SHP77 treated with DMSO at 0.1 percent for 48 hours (cell line): ENCODE data around the gene LCN2.
A peak's percentile ranks its signal among the peaks of the same experiment; 100 is the strongest.
"Not testable (repeated sequence)": the region's sequence is repeated elsewhere in the genome, so short reads cannot be mapped to it uniquely, and the experiment has no call there.

Experiments used
- DNase-seq: peaks from one replicate; lab custom pipeline; 2025; lab: John Stamatoyannopoulos, UW

The LCN2 gene

DNA sequence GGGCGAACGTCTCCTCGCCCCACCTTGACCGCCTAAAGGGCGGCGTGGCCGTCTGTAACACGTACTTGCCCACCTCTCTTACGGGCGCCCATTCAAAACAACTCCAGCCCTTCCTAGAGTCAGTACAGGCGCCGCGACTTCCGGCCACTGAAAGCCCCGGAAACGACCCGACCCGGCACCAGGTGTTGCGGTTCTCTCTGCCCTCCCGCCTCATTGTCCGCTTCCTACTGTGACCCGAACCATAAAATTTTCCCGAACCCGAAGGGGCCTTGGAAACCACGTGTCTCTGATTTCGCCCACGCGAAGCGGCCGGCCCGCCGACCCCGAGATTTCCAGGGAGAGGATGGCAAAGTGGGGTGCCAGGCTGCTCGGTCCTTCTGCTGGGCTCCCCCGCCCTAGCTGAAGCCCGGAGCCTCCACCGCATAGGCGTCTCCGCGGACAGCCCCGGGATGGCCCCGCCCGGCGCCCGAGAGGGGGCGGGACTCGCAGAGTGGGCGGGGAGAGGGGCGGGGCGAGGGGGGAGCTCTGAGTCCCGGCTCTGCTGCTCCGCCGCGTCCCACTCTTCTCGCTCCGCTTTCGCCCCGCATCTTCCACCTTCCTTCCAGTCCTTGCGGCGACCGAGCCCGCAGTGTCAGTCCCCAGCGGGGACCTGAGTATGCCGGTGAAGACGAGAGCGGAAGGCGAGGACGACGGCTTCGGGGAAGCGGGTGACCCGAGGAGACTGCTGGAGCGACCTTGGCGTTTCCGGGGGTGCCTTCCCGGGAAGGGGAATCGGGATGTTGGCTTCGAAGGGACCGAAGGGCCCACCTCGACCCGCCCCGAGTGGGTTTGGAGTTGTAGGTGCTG lies 21.0 kb upstream of the LCN2 start:
- peak; percentile 86 for DNase-seq

DNA sequence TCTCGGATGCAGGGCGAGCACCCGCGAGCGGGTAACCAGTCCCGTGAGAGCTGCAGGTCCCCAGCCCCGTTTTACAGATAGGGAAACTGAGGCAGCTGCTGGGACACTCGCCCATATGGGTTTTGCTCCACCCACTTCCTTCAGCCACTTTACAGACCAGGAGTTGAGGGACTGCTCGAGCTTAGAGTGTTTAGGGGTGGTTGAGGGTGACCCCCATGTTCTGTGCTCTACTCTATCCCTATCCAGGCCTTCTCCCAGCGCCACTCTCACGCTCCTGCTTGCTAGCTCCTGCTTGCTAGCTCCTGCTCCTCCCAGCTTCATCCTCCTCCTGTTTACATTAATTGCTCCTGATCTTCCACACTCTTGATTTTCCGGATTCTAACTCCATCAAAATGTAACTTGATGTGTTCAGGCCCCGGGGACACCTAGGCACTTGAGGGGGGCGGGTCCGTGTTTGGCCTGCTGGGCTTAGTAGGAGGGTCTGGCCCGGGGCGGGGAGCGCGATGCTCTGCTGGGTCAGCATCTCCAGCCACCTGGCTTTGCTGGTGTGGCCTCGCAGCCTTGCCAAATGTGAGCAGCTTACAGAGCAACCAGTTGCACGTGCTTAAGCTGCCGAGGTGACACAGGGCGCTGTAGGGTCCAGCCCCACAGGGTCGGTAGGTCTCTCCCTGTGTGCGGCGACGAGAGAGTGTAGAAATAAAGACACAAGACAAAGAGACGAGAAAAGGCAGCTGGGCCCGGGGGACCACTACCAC lies 20.2 kb upstream of the LCN2 start:
- no peak for DNase-seq

DNA sequence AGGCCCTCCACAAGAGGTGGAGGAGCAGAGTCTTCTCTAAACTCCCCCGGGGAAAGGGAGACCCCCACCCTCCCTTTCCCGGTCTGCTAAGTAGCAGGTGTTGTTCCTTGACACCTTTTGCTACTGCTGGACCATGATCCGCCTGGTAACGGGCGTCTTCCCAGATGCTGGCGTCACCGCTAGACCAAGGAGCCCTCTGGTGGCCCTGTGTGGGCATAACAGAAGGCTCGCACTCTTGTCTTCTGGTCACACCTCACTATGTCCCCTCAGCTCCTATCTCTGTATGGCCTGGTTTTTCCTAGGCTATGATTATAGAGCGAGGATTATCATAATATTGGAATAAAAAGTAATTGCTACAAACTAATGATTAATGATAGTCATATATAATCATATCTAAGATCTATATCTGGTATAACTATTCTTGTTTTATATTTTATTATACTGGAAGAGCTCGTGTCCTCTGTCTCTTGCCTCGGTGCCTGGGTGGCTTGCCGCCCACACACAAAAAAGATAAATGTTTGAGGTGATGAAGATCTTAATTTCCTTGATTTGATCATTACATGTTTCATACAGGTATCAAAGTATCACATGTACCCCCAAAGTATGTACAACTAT lies 19.2 kb upstream of the LCN2 start:
- DNase-seq, result not testable (repeated sequence)

DNA sequence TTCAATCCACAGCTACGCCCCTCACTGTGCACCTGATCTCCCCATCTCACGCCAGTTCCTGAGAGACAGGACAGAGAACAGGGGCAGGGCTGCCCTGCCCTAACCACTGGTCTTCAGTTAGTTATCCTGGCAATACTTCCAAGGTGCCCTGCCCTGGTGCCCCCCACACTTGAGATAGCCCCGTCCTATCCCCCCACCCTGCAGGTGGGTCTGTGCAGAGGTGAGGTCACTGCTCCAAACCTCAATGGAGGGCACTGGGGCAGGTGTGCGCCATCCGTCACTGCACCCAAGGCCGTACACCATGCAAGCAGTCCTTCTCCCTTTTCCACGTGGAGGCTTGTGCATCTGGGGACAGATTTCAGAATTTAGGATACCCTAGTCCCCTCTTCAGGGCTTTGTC lies 18.6 kb upstream of the LCN2 start:
- not testable (repeated sequence) for DNase-seq

DNA sequence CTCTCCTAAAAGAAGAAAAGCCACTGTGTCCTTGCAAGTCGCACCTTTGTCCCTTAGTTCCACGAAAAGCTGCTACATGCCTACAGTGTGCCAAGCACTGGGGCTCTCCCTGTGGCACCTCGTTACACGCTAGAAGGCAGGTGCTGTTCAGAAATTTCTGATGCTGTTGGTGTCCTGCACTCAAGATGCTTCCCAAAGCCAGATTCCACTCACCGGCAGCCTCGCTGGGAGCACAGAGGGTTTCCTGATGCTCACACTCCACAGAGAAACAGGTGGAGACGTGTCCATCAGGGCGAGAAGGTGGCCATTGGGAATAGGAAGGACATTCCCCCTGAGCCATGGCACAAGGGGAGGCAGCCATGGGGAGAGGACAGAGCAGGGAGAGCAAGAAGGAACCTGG lies 17.9 kb upstream of the LCN2 start:
- DNase-seq, result not testable (repeated sequence)

DNA sequence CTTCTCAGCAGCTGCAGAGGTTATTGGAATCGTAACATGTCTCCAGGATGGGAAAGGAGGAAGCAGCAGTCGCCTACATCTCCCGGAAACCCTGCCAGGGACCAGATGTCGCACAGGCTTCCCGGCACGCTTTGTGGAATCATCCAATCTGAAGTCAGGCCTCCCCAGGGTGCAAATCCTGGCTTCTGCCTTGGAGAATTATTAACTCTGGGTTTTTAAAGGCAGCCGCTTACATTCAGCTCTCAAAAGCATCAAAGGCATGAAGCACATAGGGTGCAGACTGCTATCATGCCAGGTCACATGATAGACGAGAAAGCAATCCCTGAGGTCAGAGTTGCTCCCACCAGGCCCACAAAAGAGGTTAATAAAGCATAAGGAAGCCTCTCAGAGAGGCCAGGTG lies 17.1 kb upstream of the LCN2 start:
- not testable (repeated sequence) for DNase-seq

DNA sequence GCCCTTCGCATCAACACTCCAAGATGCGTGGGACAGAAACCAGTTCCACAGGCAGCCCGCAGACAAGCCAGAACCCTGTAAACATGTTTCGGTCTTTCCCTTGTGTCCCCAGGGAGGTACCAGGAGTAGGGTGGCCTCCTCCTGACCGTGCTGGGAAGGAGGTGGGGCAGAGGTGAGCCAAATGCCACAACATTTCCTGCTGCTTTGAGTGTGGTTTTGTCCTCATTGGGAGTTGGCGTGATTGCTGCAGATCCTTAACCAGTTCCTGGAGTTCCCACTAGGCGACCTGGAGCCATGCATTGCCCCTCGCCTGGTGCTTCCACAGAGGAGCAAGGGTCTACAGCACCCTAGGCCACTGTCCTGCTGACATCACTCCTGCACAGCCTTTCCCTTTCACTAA lies 13.7 kb upstream of the LCN2 start:
- DNase-seq, result not testable (repeated sequence)

DNA sequence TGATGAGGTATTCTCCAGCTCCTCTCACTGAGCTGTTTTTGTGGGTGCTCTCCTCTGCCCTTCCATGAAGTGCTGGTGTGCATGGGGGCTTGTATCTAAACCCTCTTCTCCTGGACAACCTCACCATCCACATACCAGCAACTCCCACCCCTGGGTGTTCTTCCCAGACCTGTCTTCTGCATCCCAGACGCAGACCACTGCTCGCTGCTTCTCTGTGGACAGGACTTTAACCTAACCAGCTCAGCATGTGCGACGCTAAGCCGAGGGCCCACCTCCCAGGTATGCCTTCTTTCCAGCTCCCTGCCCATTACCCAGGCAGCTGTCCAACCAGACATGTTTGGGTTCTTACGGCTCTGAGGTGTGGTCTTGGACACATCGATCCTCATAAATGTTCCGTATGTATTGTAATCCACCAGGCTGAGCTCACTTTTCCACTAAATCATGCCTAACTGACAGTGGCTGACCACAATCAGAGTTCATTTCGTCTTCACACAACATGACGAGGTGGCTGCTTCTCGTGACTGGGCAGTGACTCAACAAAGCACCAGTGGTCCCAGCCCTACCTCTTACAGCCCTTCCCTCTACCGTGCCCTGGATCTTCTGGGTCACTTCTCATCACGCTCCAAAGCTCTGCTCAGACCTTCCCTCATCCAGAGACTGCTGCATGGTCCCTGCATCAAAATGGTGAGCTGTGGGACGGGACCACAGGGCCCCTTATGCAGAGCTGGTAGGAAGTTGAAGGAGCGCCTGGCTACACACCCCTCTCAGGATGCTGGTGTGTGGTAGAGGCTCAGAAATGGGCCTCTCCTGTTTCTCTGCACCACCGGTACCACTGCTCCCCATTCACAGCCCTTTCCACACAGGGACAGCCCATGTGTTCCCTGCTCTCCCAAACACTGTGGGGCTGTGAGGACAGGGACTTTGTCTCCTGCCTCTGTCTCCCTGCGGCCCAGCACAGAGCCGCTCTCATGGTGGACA lies 12.1 kb upstream of the LCN2 start:
- no peak for DNase-seq

DNA sequence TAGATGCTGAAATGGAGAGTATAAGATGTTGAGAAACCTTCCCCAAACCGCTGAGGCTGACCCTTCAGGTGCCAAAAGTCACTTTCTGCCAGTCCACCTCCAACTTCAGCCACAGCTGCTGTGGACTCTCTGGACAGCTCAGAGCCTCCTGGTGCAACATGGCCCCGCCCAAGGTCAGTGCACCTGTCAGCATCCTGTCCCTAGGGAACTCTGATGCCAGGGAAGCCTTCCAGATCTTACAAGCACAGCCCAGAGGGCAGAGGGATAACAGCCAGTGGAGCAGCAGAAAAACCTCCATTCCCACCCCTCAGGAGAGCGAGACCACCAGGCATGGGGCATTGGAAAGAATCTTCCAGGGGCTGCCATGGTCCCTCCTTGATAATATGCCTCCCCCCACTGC lies 11.3 kb upstream of the LCN2 start:
- no peak for DNase-seq

DNA sequence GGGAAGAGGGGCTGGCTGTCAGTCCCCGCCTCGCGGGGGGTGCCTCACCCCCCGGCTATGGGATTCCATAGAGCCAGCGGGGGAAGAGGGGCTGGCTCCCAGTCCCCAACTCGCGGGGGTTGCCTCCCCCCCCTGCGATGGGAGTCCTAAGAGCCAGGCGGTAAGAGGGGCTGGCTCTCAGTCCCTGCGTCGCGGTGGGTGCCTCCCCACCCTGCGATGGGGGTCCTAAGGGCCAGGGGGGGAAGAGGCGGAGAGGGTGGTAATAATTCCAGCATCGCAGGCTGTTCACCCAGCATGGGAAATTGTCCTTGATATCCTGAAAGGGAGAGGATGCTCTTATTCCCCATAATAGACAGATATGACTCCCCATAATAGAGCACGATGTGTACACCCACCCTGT lies 9.6 kb upstream of the LCN2 start:
- DNase-seq, result no peak

DNA sequence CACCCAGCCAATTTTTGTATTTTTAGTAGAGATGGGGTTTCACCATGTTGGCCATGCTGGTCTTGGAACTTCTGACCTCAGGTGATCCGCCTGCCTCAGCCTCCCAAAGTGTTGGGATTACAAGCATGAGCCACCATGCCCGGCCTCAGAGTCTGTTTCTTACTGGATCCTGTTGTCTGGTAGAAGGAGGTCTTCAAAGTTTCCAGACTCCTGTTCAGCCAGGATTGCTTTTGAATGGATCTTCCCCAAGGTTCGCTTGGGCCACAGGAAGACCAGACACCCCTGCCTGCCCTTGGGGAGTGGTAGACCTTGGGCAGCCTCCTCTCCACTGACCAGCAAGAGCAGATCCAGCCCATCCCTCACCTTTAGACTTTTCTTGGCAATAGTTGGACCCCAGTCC lies 7.6 kb upstream of the LCN2 start:
- no peak for DNase-seq

DNA sequence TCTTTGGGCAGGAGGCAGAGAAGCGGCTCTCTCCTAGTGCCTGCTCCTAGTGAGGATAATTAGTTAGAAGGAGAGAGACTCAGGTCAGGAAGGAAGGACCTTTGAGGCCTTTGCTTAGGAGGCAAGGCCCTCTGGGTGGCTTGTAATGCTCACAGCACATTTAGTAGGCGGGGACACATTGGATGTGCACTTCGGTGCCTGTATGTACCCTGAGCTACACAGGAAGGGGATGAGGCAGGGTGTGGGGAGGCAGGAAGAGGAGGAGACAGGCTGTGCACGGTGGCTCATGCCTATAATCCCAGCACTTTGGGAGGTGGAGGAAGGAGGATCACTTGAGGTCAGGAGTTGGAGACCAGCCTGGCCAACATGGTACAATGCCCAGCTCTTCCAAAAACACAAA lies 7.2 kb upstream of the LCN2 start:
- DNase-seq, result no peak

DNA sequence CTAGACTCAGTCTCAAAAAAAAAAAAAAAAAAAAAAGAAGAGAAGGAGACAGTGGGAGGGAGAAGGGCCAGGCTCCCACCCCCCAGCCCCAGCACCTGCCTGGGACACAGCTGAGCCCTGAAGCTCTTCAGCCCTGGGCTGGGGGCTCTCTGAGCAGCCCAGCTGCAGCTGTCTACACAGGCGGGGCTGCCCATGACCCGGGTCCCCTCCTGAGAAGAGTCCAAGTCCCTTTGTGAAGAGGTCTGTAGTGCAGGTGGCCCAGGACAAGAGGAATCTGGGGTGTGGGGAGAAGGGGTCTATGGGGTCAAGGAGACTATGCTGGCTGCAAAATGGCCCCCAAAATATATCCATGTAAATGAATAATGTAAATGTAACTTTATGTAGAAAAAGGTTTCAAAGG lies 6.7 kb upstream of the LCN2 start:
- DNase-seq, result no peak

DNA sequence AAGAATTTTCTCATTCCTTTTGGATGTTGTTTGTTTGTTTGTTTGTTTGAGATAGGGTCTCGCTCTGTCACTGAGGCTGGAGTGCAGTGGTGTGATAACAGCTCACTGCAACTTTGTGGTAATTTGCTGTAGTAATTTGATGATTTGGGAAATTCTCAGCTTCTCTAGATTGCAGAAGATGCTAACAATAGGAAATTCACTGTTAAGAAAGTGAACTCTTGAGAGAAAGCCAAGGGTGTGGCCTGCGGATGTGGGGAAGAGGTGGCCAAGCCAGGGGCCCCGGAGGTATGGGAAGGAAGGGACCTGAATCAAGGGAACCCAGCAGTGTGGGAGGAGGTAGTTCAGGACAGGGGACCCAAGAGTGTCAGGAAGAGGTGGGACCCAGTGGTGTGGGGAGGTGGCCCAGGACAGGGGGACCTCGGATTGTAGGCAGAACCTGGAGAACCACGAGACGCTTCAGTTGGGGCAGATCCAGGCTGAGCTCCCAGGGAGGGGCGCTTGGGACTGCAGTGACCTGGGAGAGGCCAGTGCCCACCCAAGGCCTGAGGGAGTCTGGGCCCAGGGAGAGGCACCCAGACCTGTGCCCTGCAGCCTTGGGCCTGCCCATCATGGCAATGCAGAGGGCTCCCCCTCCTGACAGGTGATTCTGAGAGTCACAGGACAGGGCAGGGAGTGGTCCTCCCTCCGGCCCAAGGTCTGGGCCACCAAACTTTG lies 5.6 kb upstream of the LCN2 start:
- no peak for DNase-seq

DNA sequence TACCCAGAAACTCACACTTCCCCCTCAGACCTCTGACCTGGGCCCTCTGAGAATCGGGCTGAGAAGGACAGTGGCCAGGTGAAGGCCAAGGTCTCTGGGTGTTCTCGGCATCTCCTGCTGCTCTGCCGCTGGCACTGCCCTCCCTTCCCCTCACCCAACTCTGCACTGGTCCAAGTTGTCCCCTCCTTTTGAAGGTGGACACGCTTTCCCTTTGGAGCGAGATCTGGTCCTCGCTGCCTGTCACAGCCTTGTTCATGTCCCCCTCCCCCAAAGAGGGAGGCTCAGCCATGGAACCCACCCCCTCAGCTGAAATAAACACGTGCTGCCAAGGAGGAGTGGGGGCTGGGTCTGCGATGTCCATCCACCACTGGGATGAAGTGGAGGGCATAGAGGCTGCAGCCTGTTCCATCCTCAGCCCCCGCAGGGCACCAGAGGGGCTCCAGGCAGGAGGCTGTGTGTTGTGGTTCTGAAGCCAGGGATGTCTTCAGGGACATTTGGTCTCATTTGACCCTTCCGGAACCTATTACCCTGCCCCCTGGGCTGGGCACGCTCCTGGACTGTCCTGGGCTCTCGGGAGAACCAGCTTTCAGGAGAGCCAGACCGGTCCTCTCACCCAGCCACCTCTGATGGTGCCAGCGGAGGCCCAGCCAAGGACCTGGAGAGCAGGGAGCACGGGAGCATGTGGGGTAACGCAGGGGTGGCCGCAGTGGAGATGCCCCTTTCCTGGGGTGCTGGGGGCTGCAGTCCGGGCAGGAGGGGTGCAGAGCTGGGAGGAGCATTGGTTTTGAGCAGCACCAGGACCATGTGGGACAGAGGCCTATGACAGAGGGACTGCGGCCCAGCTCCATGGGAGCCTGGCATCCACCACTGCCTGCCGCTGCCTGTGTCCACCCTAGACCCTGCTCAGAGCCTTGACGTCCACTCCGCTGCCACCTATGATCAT lies 4.7 kb upstream of the LCN2 start:
- no peak for DNase-seq

DNA sequence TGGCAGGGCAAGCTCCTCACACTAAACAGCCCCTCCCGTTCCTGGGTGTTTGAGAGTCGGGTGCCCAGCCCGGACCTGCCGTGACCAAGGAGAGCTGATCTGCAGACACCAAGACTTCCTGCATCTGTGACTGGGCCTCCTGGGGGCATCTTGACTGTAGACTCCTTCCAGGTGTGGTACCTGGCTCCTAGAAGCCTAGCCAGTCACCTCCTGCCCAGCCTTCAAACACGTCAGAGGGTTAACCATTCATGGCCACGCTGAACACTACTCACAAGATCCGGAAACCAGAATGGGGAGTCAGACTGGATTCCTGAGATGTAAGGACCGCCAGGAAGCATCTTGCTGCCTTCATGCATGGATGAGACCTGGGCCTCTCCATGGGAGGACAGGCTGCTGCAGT lies 3.7 kb upstream of the LCN2 start:
- DNase-seq, result no peak

DNA sequence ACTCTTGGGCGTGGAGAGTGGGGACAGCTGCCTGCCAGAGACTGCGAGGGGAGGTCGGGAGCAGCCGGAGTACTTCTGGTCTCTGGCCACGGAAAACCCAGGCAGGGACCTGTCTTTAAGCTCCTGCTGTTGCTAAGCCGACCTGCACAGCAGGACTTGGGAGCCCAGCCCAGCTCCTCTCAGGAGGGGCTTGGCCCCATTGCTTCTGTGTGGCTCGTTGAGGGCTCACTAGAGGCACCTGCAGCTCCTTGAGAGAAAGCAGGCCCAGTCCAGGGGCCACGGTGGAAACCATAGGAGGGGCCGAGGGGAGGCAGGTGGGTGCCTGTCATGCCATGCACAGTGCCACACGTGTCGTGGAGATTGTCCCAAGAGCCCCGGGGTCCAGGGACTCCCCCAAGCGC lies 3.3 kb upstream of the LCN2 start:
- no peak for DNase-seq

DNA sequence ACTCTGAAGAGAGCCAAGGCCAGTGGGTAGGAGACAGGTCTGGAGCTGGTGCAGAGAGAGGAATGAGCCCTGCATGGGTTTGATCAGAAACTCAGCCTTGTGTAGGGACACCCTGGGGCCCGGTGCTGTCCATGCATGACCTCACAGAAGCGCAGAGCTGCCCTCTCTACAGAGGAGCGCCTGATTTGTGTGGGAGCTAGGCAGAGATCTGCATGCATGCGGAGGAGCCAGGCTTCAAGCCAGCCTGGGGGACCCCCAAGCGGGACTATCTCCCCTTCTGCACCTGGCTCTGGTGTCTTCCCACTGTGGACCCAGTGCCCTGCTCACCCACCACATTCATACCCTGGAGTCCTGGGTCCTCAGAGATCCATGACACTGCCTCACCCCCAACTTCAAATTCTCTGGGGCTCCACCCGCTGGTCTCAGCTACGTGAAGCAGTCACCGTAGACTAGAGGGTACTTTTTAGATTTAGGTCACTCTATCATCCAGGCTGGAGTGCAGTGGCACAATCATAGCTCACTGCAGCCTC lies 2.6 kb upstream of the LCN2 start:
- DNase-seq, result no peak

DNA sequence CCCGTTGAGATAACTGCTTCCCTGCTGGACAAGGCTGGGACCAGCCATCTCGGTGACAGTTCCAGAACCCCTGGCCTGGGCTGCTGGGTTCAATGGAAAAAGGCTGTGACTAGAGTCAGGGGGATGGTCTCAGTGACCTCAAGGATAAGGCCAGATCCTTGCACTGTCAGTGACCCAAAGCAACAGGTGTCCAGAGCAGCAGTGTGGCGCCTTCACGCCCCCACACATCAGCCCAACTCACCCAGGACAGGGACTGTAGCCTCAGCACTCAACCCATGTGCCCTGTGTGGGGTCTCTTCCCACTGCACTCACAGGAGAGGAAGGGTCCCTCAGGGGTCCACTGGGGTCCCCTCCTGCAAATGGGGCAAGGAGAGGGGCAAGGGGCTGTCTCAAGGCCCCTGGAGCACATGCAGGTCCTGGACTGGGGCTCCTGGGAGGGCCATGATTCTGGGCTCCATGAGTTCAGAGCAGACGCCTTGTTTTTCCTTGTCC lies 698 bp upstream of the LCN2 start:
- DNase-seq, result no peak
